HG02642 (cell line): ENCODE results near the gene CDC23.
"Not testable (repeated sequence)": the region's sequence is repeated elsewhere in the genome, so short reads cannot be mapped to it uniquely, and the experiment has no call there.

Experiments
- ATAC-seq: cut with Tn5 transposase; IDR thresholded peaks from one replicate; pipeline ENCODE4 v1.9.1; 2021; ENCODE audit warnings: mild to moderate bottlenecking; ENCODE audit not compliant: unreplicated experiment, poor library complexity

The CDC23 gene

GRCh38 chr5:138223532-138223931 is 10.4 kb upstream of the CDC23 start:
- no peak for ATAC-seq

GRCh38 chr5:138216799-138217198 is 3.7 kb upstream of the CDC23 start:
- no peak for ATAC-seq

- ATAC-seq: peak; percentile 7
These were observed 329 bp downstream of the CDC23 start for GRCh38 chr5:138212828-138213160.

- no peak for ATAC-seq
These were observed 2.1 kb downstream of the CDC23 start for GRCh38 chr5:138210985-138211384.

DNA sequence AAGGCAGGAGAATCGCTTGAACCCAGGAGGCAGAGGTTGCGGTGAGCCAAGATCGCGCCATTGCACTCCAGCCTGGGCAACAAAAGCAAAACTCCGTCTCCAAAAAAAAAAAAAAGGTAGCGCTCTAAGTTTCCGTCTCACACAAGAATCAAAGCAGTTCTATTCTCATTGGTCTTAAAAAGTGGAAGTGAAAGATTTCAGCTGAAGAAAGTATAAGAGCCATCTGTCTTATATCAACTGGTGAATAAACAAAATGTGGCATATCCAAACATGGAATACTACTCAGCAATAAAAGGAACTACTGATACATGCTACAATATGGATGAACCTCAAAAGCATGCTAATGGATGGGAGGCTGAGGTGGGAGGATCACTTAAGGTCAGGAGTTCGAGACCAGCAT is 19.3 kb downstream of the CDC23 start:
- not testable (repeated sequence) for ATAC-seq

DNA sequence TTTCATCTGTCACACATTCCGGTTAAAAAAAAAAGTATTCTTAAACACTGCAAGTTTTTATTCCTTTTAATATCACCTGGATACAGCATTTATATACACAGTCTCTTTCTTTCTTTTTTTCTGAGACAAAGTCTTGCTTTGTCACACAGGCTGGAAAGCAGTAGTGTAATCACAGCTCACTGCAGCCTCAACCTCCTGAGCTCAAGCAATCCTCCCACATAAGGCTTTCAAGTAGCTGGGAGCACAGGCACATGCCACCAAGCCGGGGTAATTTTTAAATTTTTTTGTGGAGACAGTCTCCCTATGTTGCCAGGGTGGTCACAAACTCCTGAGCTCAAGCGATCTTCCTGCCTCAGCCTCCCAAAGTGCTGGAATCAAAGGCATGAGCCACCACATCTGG is 20.3 kb downstream of the CDC23 start:
- no peak for ATAC-seq

DNA sequence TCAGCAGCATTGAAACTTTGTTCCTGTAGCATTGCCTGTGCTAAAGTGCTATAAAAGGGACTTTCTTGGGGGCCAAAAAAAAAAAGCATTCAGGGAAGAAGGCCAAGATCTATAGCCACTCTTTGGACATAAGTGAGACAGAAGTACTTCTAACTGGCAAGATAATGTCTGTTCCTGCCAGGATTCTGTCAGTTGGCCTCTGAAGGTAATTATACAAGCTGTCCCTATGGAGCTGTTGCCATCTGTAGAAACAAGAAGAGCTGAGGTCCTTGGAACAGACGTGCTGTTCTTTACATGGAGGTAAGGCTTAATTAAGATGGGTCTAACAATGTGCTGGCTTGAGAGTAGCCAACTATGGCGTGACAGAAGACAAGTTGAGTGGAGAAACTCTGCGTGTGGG is 24.5 kb downstream of the CDC23 start:
- ATAC-seq: no peak

DNA sequence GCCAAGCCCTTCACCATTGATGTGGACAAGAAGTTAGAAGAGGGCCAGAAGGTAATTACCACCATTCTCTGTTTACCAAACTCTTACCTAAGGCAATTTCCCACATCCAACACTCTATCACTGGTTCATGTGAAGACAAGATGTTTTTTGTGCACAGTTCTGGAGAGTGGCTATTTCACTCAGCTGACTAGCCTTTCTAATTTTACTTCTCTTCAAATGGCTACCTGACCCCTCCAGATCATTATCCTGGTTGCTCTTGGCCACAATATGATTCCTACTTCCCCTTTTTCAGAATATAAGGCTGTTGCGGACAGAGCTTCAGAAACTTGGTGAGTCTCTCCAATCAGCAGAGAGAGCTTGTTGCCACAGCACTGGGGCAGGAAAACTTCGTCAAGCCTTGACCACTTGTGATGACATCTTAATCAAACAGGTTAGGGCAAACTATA is 27.1 kb downstream of the CDC23 start:
- no peak for ATAC-seq

DNA sequence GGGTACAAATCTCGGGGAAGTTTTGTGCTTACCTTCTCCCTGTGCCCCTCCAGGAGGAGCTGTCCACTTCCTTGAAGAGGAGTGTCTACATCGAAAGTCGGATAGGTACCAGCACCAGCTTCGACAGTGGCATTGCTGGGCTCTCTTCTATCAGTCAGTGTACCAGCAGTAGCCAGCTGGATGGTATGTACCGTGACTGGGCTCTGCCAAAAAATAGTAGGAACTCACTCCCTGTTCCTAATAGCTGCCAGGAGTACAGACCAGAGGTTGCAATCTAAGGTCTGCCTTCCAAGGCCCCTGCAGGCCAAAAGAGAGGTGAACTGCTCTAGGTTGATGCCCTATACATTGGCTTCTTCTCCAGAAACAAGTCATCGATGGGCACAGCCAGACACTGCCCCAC is 30.3 kb downstream of the CDC23 start:
- no peak for ATAC-seq

DNA sequence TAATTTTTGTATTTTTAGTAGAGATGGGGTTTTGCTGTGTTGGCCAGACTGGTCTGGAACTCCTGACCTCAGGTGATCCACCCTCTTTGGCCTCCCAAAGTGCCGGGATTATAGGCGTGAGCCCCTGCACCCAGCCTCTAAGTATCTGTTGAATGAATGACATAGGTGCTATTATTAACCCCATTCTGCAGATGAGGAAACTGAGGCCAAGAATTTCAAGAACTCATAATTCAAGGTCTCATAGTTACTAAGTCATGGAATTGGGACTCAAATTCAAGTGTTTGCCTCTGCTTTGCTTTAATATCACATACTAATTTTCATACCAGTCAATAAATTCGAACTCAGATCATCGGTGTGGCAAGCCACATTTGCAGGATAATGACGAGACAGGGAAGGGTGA is 32.3 kb downstream of the CDC23 start:
- ATAC-seq: no peak

DNA sequence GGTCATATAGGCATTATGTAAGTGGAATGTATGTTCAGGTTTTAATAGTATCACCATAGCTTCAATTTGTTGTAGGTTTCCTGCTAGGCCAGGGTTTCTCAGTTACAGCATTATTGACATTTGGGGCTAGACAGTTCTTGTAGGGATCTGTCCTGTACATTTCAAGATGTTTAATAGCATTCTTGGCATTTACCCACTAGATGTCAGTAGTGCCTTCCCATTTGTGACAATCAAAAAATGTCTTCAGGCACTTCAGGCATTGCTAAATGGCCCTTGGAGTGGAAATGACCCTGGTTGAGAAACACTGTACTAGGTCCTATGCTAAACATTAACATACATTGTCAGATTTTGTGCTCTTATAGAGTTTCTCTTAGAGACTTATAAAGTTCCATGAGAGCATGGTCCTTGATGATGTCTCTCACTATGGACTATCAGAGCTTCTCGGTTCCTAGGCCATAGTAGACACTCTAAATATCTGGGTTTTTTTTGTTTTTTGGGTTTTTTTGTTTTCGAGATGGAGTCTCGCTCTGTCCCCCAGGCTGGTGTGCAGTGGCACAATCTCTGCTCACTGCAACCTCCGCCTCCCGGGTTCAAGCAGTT is 32.8 kb downstream of the CDC23 start:
- ATAC-seq: no peak

GRCh38 chr5:138179277-138179857 is 33.8 kb downstream of the CDC23 start:
- no peak for ATAC-seq

DNA sequence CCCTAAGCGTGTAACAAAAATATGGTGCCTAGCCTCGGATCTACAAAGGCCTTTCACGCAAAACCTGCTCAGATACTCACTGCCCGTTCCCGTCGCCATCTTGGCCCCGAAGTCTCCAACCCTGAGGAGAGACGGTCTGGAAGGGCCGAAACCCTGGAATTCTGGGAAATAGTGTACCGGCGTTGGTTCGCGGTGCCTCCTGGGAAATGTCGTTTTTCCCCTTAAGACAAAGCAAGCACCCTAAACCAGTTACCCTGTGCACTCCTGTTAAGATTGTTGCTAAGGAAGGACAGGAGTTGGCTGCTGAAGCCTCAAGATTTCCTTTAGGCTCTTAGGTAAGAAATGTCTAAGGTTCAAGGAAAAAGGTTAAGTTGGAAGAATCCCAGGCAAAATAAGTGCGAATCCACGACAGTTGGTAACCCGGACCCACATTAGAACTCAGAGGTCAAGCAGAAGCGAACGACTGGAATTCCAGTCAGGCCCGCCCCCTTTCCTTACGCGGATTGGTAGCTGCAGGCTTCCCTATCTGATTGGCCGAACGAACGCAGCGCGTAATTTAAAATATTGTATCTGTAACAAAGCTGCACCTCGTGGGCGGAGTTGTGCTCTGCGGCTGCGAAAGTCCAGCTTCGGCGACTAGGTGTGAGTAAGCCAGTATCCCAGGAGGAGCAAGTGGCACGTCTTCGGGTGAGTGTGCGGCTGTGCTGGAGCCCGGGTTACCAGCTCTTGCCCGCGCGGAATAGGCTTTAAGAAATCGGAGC is 34.4 kb downstream of the CDC23 start, which contains the start of the genes BRD8 and KIF20A:
Gene BRD8, minus strand, starts transcription at position 115 of the 761 bp plus-strand sequence. Its CDS starts 16 bp downstream, at position 99.
Gene KIF20A, plus strand, starts transcription at position 597 of the 761 bp plus-strand sequence. CDS start 569 bp downstream, outside the sequence.
- ATAC-seq: peak; percentile 89

DNA sequence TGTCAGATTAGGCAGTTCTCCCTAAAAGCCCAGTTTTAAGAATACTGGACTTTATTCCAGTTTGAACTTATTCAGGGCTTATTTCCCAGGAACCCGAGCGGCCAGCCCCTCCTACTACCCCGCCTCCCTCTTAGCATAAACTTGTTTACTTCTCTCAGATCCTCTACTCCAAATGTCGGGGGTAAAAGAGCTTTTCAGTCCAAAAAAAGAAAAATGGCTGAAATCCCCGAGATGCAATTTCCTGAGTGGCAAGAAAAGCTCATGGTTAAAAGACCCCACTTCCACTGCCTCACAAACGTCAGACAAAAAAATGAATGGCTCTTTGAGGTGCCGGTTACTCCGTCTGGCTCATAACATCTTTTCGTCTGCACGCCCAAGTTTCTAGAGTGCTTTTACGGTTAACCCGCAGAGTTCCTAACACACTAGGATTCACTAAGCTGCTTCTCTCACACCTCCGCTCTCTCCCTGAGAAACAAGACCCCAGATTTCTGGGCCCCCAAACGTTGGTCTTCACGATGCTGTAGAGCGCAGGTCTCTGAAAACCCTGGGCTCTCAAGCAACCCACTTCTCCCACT is 35.1 kb downstream of the CDC23 start:
- no peak for ATAC-seq

GRCh38 chr5:138170299-138170698 is 42.8 kb downstream of the CDC23 start:
- ATAC-seq: no peak

DNA sequence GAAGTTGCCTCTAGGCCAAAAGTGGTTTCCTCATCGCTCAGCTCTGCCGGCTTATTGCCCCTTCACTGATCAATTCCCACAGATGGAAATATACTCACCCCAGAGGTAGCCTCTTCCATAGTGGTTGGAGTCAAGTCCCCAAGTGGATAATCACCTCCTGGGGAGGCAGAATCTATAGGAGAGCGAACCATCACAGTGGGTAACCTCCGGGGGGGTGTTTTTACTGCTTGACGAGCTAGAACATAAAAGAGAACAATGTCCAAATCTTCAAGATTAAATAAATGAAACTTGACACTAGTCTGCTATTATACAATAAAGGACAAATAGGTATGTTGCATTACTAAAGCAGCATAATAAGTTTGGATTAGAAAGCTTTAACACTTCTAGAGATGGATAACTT is 44.0 kb downstream of the CDC23 start:
- no peak for ATAC-seq

DNA sequence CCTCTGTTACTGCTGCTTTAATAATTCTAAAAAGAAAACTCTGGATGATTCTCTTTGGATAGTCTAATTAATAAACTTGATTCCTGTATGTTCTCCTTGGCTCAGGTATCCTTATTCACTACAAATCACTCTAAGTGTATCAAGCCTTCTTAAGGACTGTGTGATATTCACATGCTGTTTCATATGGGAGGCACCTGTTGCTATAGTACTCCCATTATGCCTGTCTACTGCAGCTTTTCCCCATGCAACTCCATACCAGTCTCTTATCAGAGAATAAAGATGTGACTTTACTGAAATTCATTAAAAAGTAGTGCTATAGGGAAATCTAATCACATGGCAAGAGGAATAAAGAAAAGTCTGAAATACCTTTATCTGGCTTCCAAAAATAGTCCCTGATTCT is 49.4 kb downstream of the CDC23 start:
- ATAC-seq: no peak

DNA sequence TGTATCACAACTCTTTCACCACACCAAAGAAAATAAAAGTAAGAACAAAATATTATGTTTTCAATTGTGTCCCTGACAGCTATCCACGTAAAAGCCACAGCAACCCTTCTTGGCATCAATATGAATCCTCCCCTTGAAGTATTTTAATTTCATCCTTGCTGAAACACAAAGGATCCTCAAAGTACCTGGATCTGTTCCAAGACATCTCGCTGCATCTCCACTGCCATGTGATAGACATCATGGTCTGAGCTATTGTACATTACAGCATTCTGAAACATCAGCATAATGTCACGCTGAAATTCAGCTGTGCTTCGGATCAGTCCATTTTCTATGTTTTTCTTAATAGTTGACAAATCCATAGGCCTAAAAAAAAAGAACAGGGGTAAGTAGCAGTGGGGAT is 52.4 kb downstream of the CDC23 start:
- no peak for ATAC-seq

GRCh38 chr5:138159666-138160065 is 53.5 kb downstream of the CDC23 start:
- no peak for ATAC-seq

GRCh38 chr5:138157626-138158025 is 55.5 kb downstream of the CDC23 start:
- ATAC-seq: no peak

GRCh38 chr5:138155977-138156376 is 57.1 kb downstream of the CDC23 start:
- ATAC-seq: not testable (repeated sequence)
